ENCODE measurements around the gene FMN1.

DNA sequence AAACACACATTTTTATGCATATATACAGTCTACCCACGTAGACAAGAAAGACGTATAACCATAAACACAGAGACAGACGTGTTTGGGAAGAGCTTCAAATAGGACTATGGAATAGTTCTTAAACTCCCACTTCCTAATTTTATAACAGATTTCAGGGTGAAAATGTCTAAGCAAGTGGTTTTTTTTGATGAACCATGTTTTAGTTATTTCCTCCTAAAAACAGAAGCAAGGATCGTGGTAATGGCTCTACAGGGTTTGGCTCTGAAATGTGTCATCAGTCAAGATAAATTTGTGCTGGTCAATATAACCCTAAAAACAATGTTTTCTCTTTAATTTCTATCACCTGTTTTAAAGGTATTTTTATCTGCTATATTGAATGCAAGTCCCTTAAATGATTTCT lies 58.2 kb downstream of the FMN1 start:
- TF ChIP-seq GATA2 (IDR thresholded peaks at IDR 0.05; ENCODE audit: low read depth, low read length) (no peak), GATA3 (IDR thresholded peaks at IDR 0.05; ENCODE audit: low read depth, low read length) (no peak)

Measured in SH-SY5Y (cell line).